Activated naive CD4-positive, alpha-beta T cell treated with anti-CD3 and anti-CD28 coated beads, Interleukin-2, amount 50 U/mL, for 72 hours (primary cell): ENCODE measurements around the gene EYS. TPM values are rescaled to one million over a fixed set of nuclear protein-coding genes. Genes with fewer than 3 reads are reported as not detected.
"Not testable (repeated sequence)": the region's sequence is repeated elsewhere in the genome, so short reads cannot be mapped to it uniquely, and the experiment has no call there.

ENCODE experiments used
- ATAC-seq, 2 donors: fragments of 150-1000 bp; cut with Tn5 transposase; 2 replicates each; pipeline ENCODE4 v1.10.0; 2021; ENCODE audit warnings: mild to moderate bottlenecking in 2 of 2, moderate library complexity in 2 of 2
- DNase-seq, 2 donors: peaks; one replicate each; pipeline ENCODE4 v3.0.0; 2021 to 2022; ENCODE audit warnings: low spot score in 2 of 2
- H3K27ac Mint-ChIP-seq, 2 donors: one replicate each; pipeline ENCODE4 v1.8.0; 2022; ENCODE audit warnings: mild to moderate bottlenecking in 2 of 2, mixed read lengths in 2 of 2
- H3K36me3 Mint-ChIP-seq, 2 donors: one replicate each; pipeline ENCODE4 v1.8.0; 2022; ENCODE audit warnings: mixed read lengths in 2 of 2
- H3K9me3 Mint-ChIP-seq, 2 donors: one replicate each; pipeline ENCODE4 v1.8.0; 2022; ENCODE audit warnings: mixed read lengths in 2 of 2
- total RNA-seq, 2 donors: library from RNA; stranded (reverse); gene quantifications; one replicate each; pipeline ENCODE4 v1.2.3, GENCODE V29; 2022

EYS gene
- total RNA-seq, 2 donors from 2014 or later = not detected

GRCh38 chr6:63804381-63804956 is 1902.6 kb downstream of the EYS start:
- Mint-ChIP-seq H3K27ac (no peak overlapping the region), H3K9me3 (no peaks in the 10 kb centered on the region), H3K36me3 (no peaks in the 10 kb centered on the region)
- DNase-seq (no peak), ATAC-seq (no peak)

DNA sequence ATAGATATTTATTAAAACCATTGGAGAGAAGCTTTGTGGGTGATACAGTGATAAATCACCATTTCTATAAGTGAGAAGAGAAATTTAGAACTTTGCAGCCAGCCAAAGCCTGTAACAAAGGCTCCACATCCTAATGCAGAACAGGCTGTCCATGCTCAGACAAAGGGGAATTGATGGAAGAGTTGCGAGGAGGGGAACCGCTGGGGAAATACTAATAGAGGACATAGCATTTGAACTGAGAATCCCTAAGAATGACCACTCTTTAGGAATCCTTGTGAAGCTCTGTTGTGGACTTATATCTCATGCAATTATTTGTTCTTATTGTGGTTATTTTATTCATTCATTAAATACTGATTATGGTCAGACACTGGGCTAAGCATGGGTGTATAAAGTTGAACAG is 1903.7 kb downstream of the EYS start:
- Mint-ChIP-seq H3K36me3 (no peaks in the 10 kb centered on the region), H3K9me3 (no peaks in the 10 kb centered on the region), H3K27ac (no peak overlapping the region)
- DNase-seq (no peak), ATAC-seq (no peak)

DNA sequence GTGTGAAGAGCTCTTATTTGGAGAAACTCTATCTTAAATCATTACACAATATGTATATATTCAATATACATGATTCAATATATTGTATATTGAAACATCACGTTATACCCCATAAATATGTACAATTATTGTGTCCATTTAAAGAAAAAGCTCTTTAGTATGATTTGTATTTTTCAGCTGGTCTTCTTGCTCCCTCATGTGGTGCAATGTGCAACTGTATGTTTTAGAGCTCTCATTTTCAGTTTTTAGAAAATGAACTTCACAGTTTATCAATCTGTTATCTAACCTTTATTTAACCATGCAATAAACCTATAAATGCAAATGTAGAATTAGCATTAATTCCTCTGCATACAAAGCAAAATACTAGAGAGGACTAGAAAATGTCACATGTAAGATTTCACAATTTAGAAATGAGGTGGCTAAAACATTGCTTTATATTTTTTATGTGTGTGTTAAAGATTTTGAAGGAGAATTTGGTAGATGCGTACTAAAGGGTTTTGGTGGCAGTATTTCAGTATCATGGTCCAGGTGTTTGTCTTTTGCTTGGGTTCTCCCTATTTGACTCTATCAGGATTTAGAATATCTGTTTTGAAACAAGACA is 1904.3 kb downstream of the EYS start:
- no peaks in the 10 kb centered on the region for H3K36me3 Mint-ChIP-seq
- DNase-seq (no peak), ATAC-seq (no peak)
- no peak overlapping the region for H3K27ac Mint-ChIP-seq
- H3K9me3 Mint-ChIP-seq = no peaks in the 10 kb centered on the region

DNA sequence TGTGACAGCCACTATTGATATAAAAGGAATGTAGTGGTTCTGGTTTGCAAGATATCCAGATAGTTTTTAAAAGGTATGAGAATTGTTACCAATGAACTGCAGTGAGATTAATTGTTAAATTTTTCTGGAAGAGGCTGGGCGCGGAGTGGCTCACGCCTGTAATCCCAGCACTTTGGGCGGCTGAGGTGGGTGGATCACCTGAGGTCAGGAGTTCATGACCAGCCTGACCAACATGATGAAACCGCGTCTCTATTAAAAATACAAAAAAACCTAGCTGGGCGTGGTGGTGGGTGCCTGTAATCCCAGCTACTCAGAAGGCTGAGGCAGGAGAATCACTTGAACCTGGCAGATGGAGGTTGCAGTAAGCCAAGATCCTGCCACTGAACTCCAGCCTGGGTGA is 1906.6 kb downstream of the EYS start:
- not testable (repeated sequence) for H3K9me3 Mint-ChIP-seq, H3K27ac Mint-ChIP-seq, ATAC-seq, H3K36me3 Mint-ChIP-seq, DNase-seq

GRCh38 chr6:63799813-63800212 is 1907.2 kb downstream of the EYS start:
- Mint-ChIP-seq H3K9me3 (no peaks in the 10 kb centered on the region), H3K27ac (no peak overlapping the region), H3K36me3 (no peaks in the 10 kb centered on the region)
- no peak for DNase-seq
- ATAC-seq = no peak

DNA sequence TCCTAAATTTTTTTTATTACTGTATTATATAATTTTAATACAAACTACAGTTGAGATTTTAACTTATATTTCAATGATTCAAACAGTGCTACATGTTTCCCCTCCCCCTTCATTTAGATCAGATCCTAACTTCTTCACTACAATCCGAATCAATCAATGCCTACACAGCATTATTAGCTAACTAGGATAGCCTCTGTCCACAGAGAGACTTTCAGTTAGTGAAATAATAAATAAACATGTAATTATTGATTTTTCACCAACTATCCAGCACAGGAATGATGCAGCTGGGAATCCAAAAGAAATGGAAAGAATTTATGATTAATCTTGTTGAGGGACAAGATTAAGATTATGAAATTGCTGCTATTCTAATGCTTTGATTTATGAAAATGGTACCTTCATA is 1907.7 kb downstream of the EYS start:
- Mint-ChIP-seq H3K9me3 (no peaks in the 10 kb centered on the region), H3K27ac (no peak overlapping the region), H3K36me3 (no peaks in the 10 kb centered on the region)
- ATAC-seq (no peak), DNase-seq (no peak)

- H3K27ac Mint-ChIP-seq = no peak overlapping the region
- no peaks in the 10 kb centered on the region for H3K9me3 Mint-ChIP-seq
- ATAC-seq = no peak
- no peaks in the 10 kb centered on the region for H3K36me3 Mint-ChIP-seq
- no peak for DNase-seq
These were observed 1908.6 kb downstream of the EYS start for GRCh38 chr6:63798378-63798777.

GRCh38 chr6:63797721-63798120 is 1909.3 kb downstream of the EYS start:
- Mint-ChIP-seq H3K27ac (no peak overlapping the region), H3K36me3 (no peaks in the 10 kb centered on the region), H3K9me3 (no peaks in the 10 kb centered on the region)
- ATAC-seq (no peak), DNase-seq (no peak)

- Mint-ChIP-seq H3K9me3 (no peaks in the 10 kb centered on the region), H3K27ac (no peak overlapping the region), H3K36me3 (no peaks in the 10 kb centered on the region)
- DNase-seq = no peak
- ATAC-seq = no peak
These were observed 1911.2 kb downstream of the EYS start for GRCh38 chr6:63795826-63796225.

DNA sequence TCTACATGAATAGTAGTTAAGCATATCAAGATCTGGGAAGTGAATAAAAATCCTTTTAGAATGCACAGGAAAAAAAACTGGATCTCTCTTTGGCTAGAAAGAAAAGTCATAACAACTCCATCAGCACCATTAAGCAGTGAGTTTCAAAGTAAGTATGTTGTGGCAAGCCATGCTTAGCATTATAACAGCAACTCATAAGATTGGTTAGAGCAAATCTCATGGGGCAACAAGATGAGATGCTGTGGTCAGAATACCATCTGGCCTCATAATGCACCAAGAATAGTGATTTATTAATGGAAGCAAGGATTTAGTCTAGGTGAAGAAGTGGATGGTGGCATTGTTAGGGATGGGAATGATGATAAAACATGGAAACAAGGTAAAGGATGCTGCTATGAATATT is 1912.0 kb downstream of the EYS start:
- no peaks in the 10 kb centered on the region for H3K36me3 Mint-ChIP-seq
- no peak overlapping the region for H3K27ac Mint-ChIP-seq
- DNase-seq = no peak
- no peak for ATAC-seq
- no peaks in the 10 kb centered on the region for H3K9me3 Mint-ChIP-seq

- ATAC-seq (no peak), DNase-seq (no peak)
- Mint-ChIP-seq H3K36me3 (no peaks in the 10 kb centered on the region), H3K9me3 (no peaks in the 10 kb centered on the region), H3K27ac (no peak overlapping the region)
These were observed 1913.4 kb downstream of the EYS start for GRCh38 chr6:63793465-63794137.

DNA sequence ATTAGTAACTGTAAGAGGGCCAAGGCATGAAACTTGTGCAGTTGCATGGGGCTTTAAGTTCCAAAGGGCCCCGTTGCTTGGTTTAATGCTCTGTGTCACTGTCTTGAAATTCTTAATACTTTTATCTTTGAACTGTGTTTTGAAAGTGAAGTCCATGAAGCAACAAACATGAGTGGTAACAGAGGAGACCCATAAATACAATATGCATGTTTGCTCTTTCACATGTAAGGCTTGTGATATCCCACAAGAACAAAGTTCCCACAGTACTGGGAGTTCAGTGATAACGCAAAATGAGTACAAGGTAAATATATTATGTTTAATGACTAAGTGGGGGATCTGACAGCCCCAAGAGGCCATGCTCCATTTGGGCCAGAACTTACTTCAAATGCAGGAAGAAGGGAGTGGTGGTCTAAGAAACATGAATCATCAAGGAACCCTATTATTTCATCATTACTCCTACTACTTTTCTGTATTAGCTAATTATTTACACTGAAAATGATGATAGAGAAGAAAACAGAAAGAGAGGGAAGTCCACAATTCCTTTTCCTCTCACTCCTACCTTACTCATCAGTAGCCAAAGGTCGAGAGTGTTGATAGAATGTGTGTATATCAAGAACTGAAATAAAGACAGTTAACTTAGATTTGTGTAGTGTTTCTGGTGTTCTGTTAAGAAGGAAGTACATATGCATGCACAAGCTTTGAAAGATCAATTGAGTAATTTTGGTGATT is 1914.1 kb downstream of the EYS start:
- no peak for ATAC-seq
- Mint-ChIP-seq H3K27ac (no peak overlapping the region), H3K9me3 (no peaks in the 10 kb centered on the region), H3K36me3 (no peaks in the 10 kb centered on the region)
- no peak for DNase-seq

GRCh38 chr6:63790334-63790733 is 1916.7 kb downstream of the EYS start:
- Mint-ChIP-seq H3K27ac (no peak overlapping the region), H3K9me3 (no peaks in the 10 kb centered on the region), H3K36me3 (no peaks in the 10 kb centered on the region)
- no peak for ATAC-seq
- DNase-seq = no peak

- H3K27ac Mint-ChIP-seq = no peak overlapping the region
- no peaks in the 10 kb centered on the region for H3K9me3 Mint-ChIP-seq
- no peaks in the 10 kb centered on the region for H3K36me3 Mint-ChIP-seq
- ATAC-seq (no peak), DNase-seq (no peak)
These were observed 1917.3 kb downstream of the EYS start for GRCh38 chr6:63789699-63790098.

DNA sequence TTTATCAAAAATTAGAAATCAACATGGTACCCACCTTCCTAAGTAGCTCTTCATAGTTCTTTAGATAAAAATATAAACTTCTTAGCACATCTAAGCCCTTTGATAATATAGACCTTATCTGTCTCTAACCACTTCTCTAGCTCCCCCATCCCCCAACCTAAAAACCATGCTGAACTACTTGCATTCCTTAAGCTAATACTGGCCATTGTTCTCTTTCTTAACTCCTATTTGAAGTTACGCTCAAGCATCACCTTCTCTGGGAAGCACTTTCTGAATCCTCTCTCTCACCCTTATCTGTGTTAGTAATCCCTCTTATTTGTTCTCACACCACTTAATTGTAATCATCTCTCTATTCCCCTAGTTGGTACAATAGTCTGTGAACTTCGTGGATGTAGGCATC is 1918.5 kb downstream of the EYS start:
- Mint-ChIP-seq H3K9me3 (no peaks in the 10 kb centered on the region), H3K36me3 (no peaks in the 10 kb centered on the region), H3K27ac (no peak overlapping the region)
- no peak for ATAC-seq
- no peak for DNase-seq

- peaks cover 0 to 6% of the 10 kb centered on the region in 2 donors for H3K36me3 Mint-ChIP-seq
These were observed 1920.0 kb downstream of the EYS start for GRCh38 chr6:63787021-63787420.

DNA sequence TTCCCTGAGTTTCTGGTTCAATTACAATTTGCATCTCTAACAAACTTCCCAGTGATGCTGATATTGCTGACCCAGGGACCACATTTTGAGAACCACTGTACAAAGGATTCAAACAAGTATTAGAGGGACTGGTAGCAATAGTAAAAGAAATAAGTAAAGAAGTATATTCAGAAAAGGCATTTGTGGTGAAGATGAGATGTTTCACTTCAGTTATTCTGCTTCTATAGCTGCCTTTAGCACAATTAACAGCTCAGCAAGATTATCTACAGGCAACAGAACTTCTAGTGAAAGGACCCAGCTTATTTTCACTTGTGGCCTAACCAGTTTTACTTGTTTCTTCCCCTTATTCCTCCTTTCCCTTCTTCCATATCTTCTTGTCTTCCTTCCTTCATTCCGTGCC is 1922.0 kb downstream of the EYS start:
- DNase-seq (no peak), ATAC-seq (no peak)
- peaks cover 0 to 6% of the 10 kb centered on the region in 2 donors for H3K9me3 Mint-ChIP-seq
- no peak overlapping the region for H3K27ac Mint-ChIP-seq
- H3K36me3 Mint-ChIP-seq = peaks cover 0 to 6% of the 10 kb centered on the region in 2 donors

More at GRCh38 chr6:63787021-63787420, 1920.0 kb downstream of the EYS start:
- ATAC-seq (no peak), DNase-seq (no peak)
- H3K27ac Mint-ChIP-seq = no peak overlapping the region
- H3K9me3 Mint-ChIP-seq = peaks cover 0 to 6% of the 10 kb centered on the region in 2 donors
